T-cell (primary cell): ENCODE results near the gene JOSD2. TPM values are rescaled to one million over a fixed set of nuclear protein-coding genes. Genes with fewer than 3 reads are reported as not detected.

Source experiments
- ATAC-seq, 4 experiments: fragments of 200-7000 bp in 3 of 4; fragments of 150-1000 bp in 1 of 4; cut with Tn5 transposase; replicated peaks in 1 of 4; 1 replicate in 3 of 4; 2 replicates in 1 of 4; pipeline ENCODE4 v1.10.0; 2021; ENCODE audit warnings: moderate library complexity in 3 of 4, mild to moderate bottlenecking in 2 of 4, moderate number of reproducible peaks in 1 of 4
- CTCF ChIA-PET, 2 donors: fragments of 300-600 bp; sonication (Branson Sonifier 250); formaldehyde crosslinking; loops; one replicate each; lab custom pipeline; 2022; ENCODE audit warnings: antibody characterized with exemption in 2 of 2; lab: Charles Lee
- POLR2A ChIA-PET, 2 donors: fragments of 300-600 bp; sonication (Branson Sonifier 250); formaldehyde crosslinking; loops; one replicate each; lab custom pipeline; 2022; ENCODE audit warnings: antibody characterized with exemption in 2 of 2; lab: Charles Lee
- DNase-seq, 35 experiments: peaks; one replicate each; pipeline versions ENCODE4 v3.0.0 to v3.0.0-alpha.2; 2013 to 2023
- H3K27ac ChIP-seq: one replicate; pipeline ENCODE4 v1.5.1; 2013; ENCODE audit warnings: low read length
- H3K27me3 ChIP-seq, 2 experiments: replicated peaks in 1 of 2; 1 replicate in 1 of 2; 2 replicates in 1 of 2; pipeline versions ENCODE4 v1.6.1 to v1.7.0; 2013; ENCODE audit warnings: low read length in 1 of 2, mixed read lengths in 1 of 2; ENCODE audit not compliant: control insufficient read depth in 2 of 2, insufficient read depth in 2 of 2; ENCODE audit errors: extremely low read depth in 1 of 2
- H3K36me3 ChIP-seq, 2 donors: 1 replicate in 1 of 2; 2 replicates in 1 of 2; pipeline versions ENCODE4 v1.6.1 to v1.7.0; 2013; ENCODE audit warnings: low read length in 1 of 2; ENCODE audit not compliant: control insufficient read depth in 2 of 2, insufficient read depth in 1 of 2; ENCODE audit errors: extremely low read depth in 1 of 2
- H3K4me1 ChIP-seq, 2 experiments: 1 replicate in 1 of 2; 2 replicates in 1 of 2; pipeline versions ENCODE4 v1.6.1 to v1.7.0; 2013; ENCODE audit warnings: low read length in 2 of 2, mixed read lengths in 1 of 2; ENCODE audit not compliant: insufficient read depth in 2 of 2, control insufficient read depth in 1 of 2; ENCODE audit errors: extremely low read depth in 1 of 2
- H3K4me3 ChIP-seq, 2 donors: 1 replicate in 1 of 2; 2 replicates in 1 of 2; pipeline versions ENCODE4 v1.5.1 to v1.7.0; 2013; ENCODE audit warnings: mild to moderate bottlenecking in 2 of 2, low read length in 1 of 2, moderate library complexity in 1 of 2; ENCODE audit not compliant: control insufficient read depth in 1 of 2; ENCODE audit errors: extremely low read depth in 1 of 2
- H3K9me3 ChIP-seq: 2 replicates; pipeline ENCODE4 v1.7.0; 2013
- H3K27ac Mint-ChIP-seq, 2 donors: one replicate each; pipeline ENCODE4 v1.8.0; 2020 to 2021; ENCODE audit warnings: mild to moderate bottlenecking in 2 of 2, mixed read lengths in 2 of 2
- H3K27me3 Mint-ChIP-seq, 2 donors: one replicate each; pipeline ENCODE4 v1.8.0; 2021 to 2022; ENCODE audit warnings: mixed read lengths in 2 of 2
- H3K36me3 Mint-ChIP-seq: one replicate; pipeline ENCODE4 v1.8.0; 2021; ENCODE audit warnings: mixed read lengths
- H3K4me1 Mint-ChIP-seq, 3 donors: one replicate each; pipeline ENCODE4 v1.8.0; 2020 to 2022; ENCODE audit warnings: mixed read lengths in 3 of 3, mild to moderate bottlenecking in 1 of 3
- H3K4me3 Mint-ChIP-seq, 3 donors: one replicate each; pipeline ENCODE4 v1.8.0; 2020 to 2022; ENCODE audit warnings: mild to moderate bottlenecking in 3 of 3, mixed read lengths in 3 of 3, moderate library complexity in 3 of 3
- H3K9me3 Mint-ChIP-seq, 3 donors: one replicate each; pipeline ENCODE4 v1.8.0; 2020 to 2022; ENCODE audit warnings: mixed read lengths in 3 of 3
- WGBS: methylation state at CpG from one replicate; pipeline ENCODE4 v1.1.5; 2013; ENCODE audit warnings: missing lambda C conversion rate; ENCODE audit not compliant: insufficient coverage; 5-methylcytosine and 5-hydroxymethylcytosine counted together
- total RNA-seq, 35 experiments: library from RNA in 6 of 35; stranded (reverse) in 6 of 35; fragments of 120-200 nt in 1 of 35; gene quantifications; one replicate each; pipeline versions ENCODE4 v1.2.1 to v1.2.4 and lab custom pipeline; 2013 to 2026

JOSD2 gene
- total RNA-seq, 5 donors from 2014 or later (not counting 1 experiment from before 2014, with no cell fraction given) = 15.4 to 45.7 (median 40.6) TPM

DNA sequence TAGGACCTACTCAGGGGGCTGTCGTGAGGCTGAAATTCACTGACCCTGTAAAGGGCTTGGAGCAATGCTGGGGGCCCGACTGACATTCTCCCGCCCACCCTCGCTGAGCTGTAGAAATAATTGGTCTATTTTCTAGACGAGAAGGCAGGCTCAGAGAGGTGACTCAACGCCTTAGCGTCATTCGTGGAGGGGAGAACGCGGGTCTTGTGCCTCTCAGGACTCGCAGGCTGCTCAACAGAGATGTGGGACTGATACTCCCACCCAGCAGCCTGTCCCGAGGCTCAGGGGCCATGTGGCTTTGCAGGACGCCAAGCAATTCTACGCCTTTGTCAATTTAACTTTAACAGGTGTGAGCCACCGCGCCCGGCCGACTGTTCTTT is 26.3 kb upstream of the JOSD2 start:
- Mint-ChIP-seq H3K27ac (no peak overlapping the region), H3K9me3 (peaks cover 0 to 13% (median 8%) of the 10 kb centered on the region in 3 donors), H3K4me3 (no peak overlapping the region), H3K36me3 (no peaks in the 10 kb centered on the region), H3K4me1 (peaks cover 0 to 2% (median 0%) of the 10 kb centered on the region in 3 donors), H3K27me3 (peaks cover 16 to 20% of the 10 kb centered on the region in 2 donors)
- H3K27ac ChIP-seq = no peak overlapping the region
- ATAC-seq (no peak), DNase-seq (no peak)
- peaks cover 0 to 52% of the 10 kb centered on the region in 2 experiments for H3K27me3 ChIP-seq
- no peak overlapping the region for H3K4me3 ChIP-seq
- WGBS = 68% methylated on average over 18 of the region's 18 CpGs
- H3K9me3 ChIP-seq = no peaks in the 10 kb centered on the region
- no peaks in the 10 kb centered on the region for H3K36me3 ChIP-seq
- CTCF ChIA-PET = interaction anchor here in 1 of 2 donors (0.7 to 1.0 kb wide), 2 partner anchors 9 to 243 kb away, joined by 3 to 6 read pairs; no protein-coding TSS in a partner anchor
- POLR2A ChIA-PET = no interaction called here
- H3K4me1 ChIP-seq = no peaks in the 10 kb centered on the region

DNA sequence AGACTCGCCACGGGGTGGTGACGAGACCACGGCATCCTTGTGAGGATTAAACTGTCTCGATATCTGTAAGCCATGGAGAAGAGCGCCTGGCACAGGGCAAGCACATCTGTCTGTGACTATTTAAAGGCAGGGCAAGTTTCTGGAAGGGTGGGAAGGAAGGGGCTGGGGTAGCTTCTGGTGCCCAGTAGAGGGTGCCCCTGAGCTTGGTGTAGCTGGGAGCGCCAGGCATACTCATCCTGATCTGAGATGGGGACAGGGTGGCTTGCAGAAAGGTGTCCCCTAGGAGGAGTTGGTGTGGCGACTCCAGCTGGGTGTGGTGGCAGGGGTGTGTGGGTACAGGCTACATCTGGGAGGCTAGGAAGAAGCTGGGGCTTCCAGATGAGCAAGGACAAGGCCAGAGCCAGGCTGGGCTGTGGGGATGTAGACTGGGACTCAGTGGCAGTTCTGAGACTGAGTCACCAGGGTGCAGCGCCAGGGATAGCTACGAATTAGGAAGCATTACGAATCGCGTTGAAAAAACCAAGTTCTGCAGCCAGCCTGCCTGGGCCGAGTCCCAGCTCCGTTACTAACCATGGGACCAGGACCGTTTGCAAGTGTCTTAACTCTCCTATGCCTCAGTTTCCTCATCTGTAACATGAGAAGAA is 25.8 kb upstream of the JOSD2 start:
- no peaks in the 10 kb centered on the region for H3K36me3 Mint-ChIP-seq
- ATAC-seq = no peak
- peaks cover 0 to 14% (median 8%) of the 10 kb centered on the region in 3 donors for H3K9me3 Mint-ChIP-seq
- 91% methylated on average over 14 of the region's 16 CpGs for WGBS
- H3K36me3 ChIP-seq = no peaks in the 10 kb centered on the region
- H3K4me1 ChIP-seq = no peaks in the 10 kb centered on the region
- peaks cover 0 to 2% (median 0%) of the 10 kb centered on the region in 3 donors for H3K4me1 Mint-ChIP-seq
- no peak overlapping the region for H3K27ac ChIP-seq
- no peak overlapping the region for H3K4me3 ChIP-seq
- no peak for DNase-seq
- no peak overlapping the region for H3K4me3 Mint-ChIP-seq
- ChIA-PET POLR2A (no interaction called here), CTCF (interaction anchor here in 1 of 2 donors (0.7 kb wide), 1 partner anchor 244 kb away, joined by 3 read pairs; no protein-coding TSS in a partner anchor)
- no peak overlapping the region for H3K27ac Mint-ChIP-seq
- H3K27me3 Mint-ChIP-seq = peaks cover 19 to 24% of the 10 kb centered on the region in 2 donors
- H3K27me3 ChIP-seq = peaks cover 0 to 56% of the 10 kb centered on the region in 2 experiments
- no peaks in the 10 kb centered on the region for H3K9me3 ChIP-seq

DNA sequence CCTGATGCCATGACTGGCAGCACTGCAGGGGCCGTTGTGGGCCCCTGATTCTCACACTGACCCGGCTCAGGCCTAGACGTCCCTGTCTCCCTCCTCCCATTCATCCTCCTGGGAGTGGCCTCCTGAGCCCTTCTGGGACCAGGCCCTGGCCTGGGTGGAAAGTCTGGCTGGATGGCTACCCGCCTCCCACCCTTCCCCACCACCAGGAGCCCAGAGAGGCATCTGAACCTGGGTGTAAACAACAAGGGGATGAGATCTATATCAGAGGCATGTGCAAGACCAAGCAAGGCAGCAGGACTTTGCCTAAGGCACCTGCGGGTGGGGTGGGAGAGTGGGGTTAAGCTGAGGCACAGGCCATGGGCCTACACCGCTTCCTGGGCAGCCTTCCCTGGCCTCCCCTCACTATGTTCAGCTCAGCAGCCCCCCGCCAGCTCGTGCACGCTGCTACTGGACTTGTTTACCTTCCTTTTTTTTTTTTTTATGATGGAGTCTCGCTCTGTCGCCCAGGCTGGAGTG is 24.7 kb upstream of the JOSD2 start:
- no peaks in the 10 kb centered on the region for H3K36me3 Mint-ChIP-seq
- POLR2A ChIA-PET = no interaction called here

DNA sequence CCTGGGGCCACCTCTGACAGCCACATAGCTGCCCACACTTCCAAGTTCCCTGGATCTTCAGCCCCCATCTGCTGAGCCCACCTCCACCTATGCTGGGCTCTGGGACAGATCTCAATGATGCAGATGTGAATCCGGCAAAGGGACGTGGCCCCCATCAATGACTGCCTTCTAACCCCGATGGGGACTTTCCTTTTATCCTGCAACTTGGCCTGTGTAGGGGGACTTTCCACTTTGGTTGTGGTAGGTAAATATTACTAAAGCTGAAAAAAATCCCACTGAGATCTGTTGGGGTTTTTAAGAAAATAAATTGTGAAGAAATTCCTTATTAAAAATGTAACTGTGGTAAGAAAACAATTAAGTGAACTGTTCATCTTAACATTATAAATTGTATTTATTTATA is 23.5 kb upstream of the JOSD2 start:
- H3K4me3 ChIP-seq = no peak overlapping the region
- Mint-ChIP-seq H3K27me3 (peaks cover 27 to 35% of the 10 kb centered on the region in 2 donors), H3K9me3 (peaks cover 0 to 14% (median 8%) of the 10 kb centered on the region in 3 donors), H3K4me1 (peaks cover 0 to 2% (median 0%) of the 10 kb centered on the region in 3 donors), H3K27ac (no peak overlapping the region), H3K36me3 (no peaks in the 10 kb centered on the region), H3K4me3 (no peak overlapping the region)
- ChIA-PET POLR2A (no interaction called here), CTCF (no interaction called here)
- no peaks in the 10 kb centered on the region for H3K4me1 ChIP-seq
- H3K36me3 ChIP-seq = no peaks in the 10 kb centered on the region
- ATAC-seq (no peak), DNase-seq (no peak)
- peaks cover 0 to 73% of the 10 kb centered on the region in 2 experiments for H3K27me3 ChIP-seq
- no peaks in the 10 kb centered on the region for H3K9me3 ChIP-seq
- no peak overlapping the region for H3K27ac ChIP-seq
- WGBS = 80% methylated on average over 1 of the region's 3 CpGs

More for the DNA sequence above, 24.7 kb upstream of the JOSD2 start:
- CTCF ChIA-PET = interaction anchor here in 1 of 2 donors (0.5 kb wide), 1 partner anchor 378 kb away, joined by 4 read pairs; no protein-coding TSS in a partner anchor
- H3K4me1 ChIP-seq = no peaks in the 10 kb centered on the region
- peaks cover 0 to 2% (median 0%) of the 10 kb centered on the region in 3 donors for H3K4me1 Mint-ChIP-seq
- H3K27me3 ChIP-seq = peaks cover 0 to 65% of the 10 kb centered on the region in 2 experiments
- H3K27ac Mint-ChIP-seq = no peak overlapping the region
- peaks cover 0 to 14% (median 8%) of the 10 kb centered on the region in 3 donors for H3K9me3 Mint-ChIP-seq
- peaks cover 22 to 31% of the 10 kb centered on the region in 2 donors for H3K27me3 Mint-ChIP-seq
- no peak overlapping the region for H3K27ac ChIP-seq
- no peaks in the 10 kb centered on the region for H3K9me3 ChIP-seq
- 94% methylated on average over 3 of the region's 11 CpGs for WGBS
- no peak for DNase-seq
- no peak overlapping the region for H3K4me3 Mint-ChIP-seq
- ATAC-seq = no peak
- H3K4me3 ChIP-seq = no peak overlapping the region
- H3K36me3 ChIP-seq = no peaks in the 10 kb centered on the region

DNA sequence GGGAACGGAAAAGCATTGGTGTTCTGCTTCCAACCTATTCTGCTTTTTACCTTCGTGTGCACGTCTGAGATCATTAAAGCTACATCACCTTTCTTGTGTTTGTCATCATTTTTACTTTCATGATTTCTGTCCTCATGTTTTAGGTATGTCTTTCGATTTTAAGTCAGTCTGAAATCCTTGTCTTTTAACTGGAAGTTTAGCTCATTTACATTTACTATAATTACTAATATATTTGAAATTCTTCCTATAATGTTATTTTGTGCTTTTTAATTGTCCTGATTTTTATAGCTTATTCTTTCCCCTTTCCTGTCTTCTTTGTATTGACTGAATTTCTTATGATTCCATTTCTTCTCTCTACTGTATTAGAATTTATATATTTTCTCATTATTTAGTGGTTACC is 22.0 kb upstream of the JOSD2 start:
- H3K4me1 ChIP-seq = no peaks in the 10 kb centered on the region
- H3K36me3 Mint-ChIP-seq = no peaks in the 10 kb centered on the region
- peaks cover 0 to 74% of the 10 kb centered on the region in 2 experiments for H3K27me3 ChIP-seq
- H3K27ac Mint-ChIP-seq = no peak overlapping the region
- no peak overlapping the region for H3K4me3 Mint-ChIP-seq
- peaks cover 0 to 2% (median 0%) of the 10 kb centered on the region in 3 donors for H3K4me1 Mint-ChIP-seq
- 100% methylated on average over 1 of the region's 4 CpGs for WGBS
- H3K4me3 ChIP-seq = no peak overlapping the region
- ATAC-seq (no peak), DNase-seq (no peak)
- H3K36me3 ChIP-seq = no peaks in the 10 kb centered on the region
- CTCF ChIA-PET = no interaction called here
- H3K9me3 ChIP-seq = no peaks in the 10 kb centered on the region
- peaks cover 27 to 43% of the 10 kb centered on the region in 2 donors for H3K27me3 Mint-ChIP-seq
- no peak overlapping the region for H3K27ac ChIP-seq
- H3K9me3 Mint-ChIP-seq = peaks cover 0 to 14% (median 8%) of the 10 kb centered on the region in 3 donors
- POLR2A ChIA-PET = no interaction called here

DNA sequence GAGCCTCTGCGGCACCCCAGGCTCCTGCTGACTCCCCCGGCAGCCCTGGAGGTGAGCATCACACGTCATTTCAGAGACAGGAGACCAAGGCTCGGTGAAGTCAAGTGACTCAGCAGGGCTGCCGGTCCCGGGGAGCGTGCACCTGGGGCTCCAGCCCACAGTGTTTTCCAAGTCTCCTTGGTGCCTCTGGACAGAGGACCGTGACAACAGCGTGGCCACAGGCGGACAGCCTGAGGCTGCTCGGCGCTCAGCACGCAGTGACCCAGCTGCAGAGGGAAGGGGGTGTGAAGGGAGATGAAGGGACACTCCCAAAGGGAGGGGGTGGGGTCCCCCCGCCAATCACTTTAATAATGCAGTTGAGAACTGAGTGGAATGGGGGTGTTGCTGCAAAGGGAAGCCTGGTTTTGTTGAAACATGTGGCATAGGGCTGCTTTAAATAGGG is 20.2 kb upstream of the JOSD2 start:
- no peak overlapping the region for H3K27ac Mint-ChIP-seq
- WGBS = 68% methylated on average over 10 of the region's 14 CpGs
- Histone ChIP-seq H3K9me3 (no peaks in the 10 kb centered on the region), H3K4me3 (no peak overlapping the region), H3K27me3 (peaks cover 0 to 58% of the 10 kb centered on the region in 2 experiments), H3K4me1 (no peaks in the 10 kb centered on the region), H3K36me3 (no peaks in the 10 kb centered on the region), H3K27ac (no peak overlapping the region)
- H3K4me3 Mint-ChIP-seq = no peak overlapping the region
- ATAC-seq (no peak), DNase-seq (no peak)
- no peaks in the 10 kb centered on the region for H3K4me1 Mint-ChIP-seq
- H3K36me3 Mint-ChIP-seq = no peaks in the 10 kb centered on the region
- peaks cover 0 to 14% (median 8%) of the 10 kb centered on the region in 3 donors for H3K9me3 Mint-ChIP-seq
- POLR2A ChIA-PET = no interaction called here
- CTCF ChIA-PET = no interaction called here
- peaks cover 20 to 40% of the 10 kb centered on the region in 2 donors for H3K27me3 Mint-ChIP-seq
